HG02852 (cell line): ENCODE measurements around the gene XXYLT1.
"Not testable (repeated sequence)": the region's sequence is repeated elsewhere in the genome, so short reads cannot be mapped to it uniquely, and the experiment has no call there.

Experiments
- ATAC-seq: cut with Tn5 transposase; IDR thresholded peaks from one replicate; pipeline ENCODE4 v1.9.1; 2021; ENCODE audit warnings: mild to moderate bottlenecking, moderate library complexity; ENCODE audit not compliant: unreplicated experiment

The XXYLT1 gene

DNA sequence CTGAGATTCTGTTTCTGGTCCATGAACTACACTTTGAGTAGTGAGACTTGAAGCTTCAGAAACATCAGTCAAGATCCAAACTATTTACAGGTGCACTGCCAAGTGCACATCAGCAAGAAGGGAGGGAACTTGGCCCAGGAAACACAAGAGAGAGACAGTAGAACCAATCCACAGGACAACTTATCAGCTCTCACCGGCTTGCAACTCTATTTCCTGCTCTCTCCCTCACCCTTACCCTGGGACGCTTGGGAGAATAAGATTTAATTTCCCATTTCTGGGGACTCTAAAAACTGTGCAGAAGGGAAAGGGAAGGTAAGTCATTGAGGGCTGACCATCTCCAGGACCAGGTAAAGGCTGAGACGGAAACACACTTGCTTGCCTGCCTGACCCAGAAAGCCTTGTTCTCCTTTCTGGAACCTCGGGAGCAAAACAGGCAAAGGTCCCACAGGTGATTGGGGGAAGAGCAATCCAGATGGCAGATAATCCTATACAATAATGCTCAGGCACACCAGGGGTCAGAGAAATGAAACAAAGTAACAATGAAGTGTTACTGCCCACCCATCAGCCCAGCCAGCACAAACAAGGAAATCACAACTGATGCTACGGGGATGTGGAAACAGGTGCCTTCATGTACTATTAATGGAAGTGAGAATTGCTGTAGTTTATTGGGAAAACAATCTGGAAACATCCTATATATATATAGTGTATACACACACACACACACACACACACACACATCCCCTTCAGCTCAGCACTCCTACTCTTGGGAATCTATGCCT is 154.4 kb downstream of the XXYLT1 start:
- no peak for ATAC-seq

DNA sequence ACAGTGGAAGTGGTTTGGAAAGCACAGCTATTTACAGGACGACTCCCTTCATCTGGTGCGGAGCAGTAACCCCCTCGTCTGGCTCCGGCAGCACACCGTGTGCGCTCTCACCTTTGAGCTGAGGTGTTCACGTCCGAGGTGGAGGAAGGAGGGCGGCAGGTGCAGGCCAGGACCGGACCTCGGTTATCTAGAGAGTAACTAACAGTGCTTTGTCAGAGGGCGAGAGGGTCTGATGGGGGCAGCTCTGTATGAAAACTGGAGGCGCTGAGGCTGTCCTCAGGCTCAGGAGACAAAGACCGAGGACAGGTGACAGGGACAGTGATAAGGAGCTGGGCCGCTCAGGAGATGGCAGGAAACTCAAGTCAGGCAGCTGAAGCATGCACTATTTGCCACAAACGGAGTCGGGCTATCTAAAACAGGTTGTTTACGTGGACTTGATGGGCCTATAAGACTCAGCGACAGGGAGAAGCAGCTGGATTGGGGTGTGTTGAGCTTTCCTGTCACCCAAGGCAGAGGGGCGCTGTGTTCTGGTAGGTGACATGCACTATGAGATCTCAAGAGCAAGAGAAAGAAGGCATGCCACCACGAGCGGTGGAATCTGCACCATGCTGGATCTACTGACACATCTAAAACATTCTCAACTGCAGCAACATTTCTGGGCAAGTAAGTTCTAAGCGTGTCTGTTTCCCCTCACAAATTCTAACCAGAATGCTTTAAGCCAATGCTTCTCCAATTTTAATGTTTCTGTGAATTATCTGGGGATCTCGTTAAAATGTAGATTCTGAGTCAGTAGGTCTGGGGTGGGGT is 155.2 kb downstream of the XXYLT1 start:
- no peak for ATAC-seq

DNA sequence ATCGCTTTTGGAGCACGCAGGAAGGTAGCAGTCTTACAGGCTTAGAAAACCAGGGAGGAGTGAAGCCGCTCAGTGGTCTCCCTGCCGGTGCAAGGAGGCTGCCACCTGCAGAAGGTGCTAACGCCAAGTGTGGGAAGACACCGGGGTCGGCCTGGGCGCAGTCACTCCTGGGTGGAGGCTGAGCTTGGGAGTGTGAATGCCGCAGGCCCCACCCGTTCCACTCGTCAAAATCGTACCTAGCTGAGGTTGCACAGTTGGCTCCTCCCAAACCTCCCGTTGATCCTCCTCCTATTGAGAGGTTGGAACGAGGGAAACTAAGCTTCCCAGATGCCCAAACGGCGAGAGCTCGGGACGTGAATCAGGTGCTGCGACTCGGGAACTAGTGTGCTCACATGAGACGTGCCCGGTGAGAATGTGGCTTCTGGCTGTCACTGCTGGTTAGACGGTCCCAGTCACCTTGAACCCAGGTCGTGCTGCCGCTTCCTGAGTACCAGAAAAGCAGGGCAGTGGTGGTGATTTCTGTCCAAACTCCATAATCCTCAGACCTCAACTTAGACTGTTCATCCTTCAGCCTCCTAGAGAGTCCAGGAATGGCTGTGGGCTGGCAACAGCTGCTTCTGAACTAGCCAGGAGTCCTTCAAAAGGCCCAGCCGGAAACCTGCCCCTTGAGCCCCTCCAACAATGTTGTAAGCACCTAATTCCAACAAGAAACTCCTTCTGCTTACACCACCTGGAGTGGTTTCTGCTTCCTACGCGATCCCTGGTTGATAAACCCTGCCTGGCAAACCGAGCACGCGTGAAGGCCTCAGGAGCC is 156.0 kb downstream of the XXYLT1 start:
- ATAC-seq = no peak

DNA sequence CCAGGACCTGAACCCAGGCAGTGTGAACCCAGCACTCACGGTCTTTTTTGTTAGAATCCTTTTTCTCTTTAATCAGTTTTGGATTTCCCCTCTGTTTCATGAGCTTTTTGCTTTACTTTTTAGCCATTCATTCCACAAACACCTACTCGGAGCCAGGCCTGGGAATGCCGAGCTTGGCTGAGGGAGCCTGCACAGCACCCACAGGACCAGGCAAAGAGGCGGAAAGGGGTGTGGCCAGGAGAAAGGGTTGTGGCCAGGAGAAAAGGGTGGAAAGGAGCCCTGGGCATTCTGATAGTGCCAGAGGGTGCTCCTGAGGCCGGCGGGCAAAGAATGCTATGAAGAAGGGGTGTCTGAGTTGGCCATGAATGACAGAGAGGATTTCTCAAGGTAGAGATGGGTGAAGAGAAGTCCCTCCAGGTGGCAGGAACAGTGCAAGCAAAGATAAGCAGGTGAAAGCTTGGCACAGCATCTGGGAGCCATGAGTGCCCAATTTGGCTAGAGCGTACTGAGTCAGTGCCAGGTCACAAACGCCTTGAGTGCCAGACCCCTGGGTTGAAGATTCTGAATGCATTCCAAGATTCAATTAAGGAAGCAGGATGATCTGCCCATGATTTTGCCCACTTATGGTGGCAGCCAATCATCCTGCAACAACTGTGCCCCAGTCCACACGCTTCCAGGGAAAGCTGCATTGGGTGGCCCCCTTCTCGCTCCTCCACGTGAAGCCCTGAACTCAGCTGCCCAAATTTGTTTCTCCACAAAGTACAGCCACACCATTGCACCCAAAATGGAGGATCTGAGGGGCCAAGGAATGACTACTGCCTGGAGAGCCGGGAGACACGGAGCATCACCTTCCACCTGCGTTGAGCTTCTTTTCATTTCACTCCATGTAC is 157.2 kb downstream of the XXYLT1 start:
- ATAC-seq = no peak

DNA sequence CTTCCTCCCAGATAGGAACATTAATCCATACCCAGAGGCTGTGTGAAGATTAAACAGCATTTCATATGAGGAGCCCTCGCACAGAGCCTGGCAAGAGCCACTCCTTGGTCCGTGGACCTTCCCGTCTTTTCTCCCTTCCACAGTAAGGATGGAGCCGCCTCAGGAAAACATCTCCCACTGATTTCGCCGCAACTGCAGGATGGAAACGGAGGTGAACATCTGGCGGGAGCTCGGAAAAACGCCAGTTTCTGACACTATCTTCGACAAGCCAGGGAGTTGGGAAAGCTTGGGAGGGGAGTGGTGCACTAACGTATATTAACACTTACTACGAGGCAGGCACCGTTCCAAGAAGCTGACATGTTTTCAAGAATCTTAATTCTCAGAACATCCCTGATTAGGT is 157.9 kb downstream of the XXYLT1 start:
- no peak for ATAC-seq

DNA sequence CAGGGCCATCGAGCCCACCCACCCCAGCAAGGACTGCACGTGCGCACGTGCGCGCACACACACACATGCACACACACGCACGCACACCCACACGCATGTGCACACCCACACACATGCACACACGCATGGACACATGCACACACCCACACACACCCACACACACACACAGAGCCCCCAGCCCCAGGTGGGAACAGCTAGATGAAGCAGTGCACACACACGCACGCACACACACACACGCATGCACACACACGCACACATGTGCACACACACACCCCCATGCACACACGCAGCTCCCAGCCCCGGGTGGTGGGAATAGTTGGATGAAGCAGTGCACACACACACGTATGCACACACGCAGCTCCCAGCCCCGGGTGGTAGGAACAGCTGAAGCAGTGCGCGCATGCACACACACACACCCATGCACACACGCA is 158.6 kb downstream of the XXYLT1 start:
- no peak for ATAC-seq

DNA sequence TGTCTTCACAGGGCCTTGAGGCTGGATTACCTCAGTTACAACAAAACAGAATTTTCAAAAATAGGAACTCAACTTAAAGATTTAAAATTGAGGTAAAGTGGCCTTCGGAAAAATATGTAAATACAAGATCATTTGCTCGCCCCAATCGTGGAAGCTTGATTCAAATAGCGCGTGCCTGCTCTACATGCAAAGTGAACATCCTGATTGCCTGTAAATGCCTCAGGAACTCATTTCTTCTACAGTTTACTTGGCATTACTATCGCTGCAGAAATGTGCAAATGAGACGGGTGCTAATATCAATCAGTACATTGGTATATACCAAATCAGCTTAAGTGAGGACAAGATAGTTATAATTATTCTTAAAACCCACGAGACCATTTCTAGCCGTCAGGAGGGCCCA is 159.2 kb downstream of the XXYLT1 start:
- no peak for ATAC-seq

DNA sequence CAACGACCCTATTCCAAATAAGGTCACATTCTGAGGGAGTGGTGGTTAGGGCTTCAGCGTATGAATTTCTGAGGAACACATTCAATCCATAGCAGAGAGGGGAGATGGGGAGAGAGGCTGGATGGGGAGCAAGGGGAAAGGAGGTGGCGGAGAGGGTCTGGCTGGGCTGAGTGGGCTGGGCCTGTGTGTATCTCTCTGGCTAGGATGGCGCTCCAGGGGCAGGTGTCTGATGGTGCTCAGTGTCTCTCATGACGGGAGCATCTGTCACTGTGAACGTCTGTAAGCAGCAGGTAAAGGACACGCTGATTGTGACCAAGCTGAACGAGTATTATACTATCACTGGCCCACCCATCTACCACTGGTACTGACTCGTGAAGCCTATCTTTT is 159.6 kb downstream of the XXYLT1 start:
- no peak for ATAC-seq

DNA sequence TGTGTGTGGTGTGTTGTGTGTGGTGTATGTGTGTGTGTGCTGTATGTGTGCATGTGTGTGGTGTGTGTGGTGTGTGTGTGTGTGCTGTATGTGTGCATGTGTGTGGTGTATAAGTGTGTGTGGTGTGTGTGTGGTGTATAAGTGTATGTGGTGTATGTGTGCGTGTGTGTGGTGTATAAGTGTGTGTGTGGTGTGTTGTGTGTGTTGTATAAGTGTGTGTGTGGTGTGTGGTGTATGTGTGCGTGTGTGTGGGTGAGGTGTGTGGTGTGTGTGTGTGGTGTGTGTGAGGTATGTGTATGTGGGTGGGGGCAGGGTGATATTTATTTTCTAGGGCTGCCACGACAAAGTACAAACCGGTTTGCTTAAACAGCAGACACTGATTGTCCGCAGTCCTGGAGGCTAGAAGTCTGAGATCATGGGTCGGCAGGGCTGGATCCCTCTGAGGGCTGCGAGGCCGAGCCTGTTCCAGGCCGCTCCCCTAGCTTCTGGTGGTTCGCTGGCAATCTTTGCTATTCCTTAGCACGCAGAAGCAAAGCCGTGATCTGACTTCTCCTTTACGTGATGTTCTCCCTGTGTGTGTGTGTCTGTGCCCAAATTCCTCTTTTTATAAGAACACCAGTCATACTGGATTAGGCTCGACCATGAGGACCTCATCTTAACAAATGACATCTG is 160.2 kb downstream of the XXYLT1 start:
- ATAC-seq = no peak

DNA sequence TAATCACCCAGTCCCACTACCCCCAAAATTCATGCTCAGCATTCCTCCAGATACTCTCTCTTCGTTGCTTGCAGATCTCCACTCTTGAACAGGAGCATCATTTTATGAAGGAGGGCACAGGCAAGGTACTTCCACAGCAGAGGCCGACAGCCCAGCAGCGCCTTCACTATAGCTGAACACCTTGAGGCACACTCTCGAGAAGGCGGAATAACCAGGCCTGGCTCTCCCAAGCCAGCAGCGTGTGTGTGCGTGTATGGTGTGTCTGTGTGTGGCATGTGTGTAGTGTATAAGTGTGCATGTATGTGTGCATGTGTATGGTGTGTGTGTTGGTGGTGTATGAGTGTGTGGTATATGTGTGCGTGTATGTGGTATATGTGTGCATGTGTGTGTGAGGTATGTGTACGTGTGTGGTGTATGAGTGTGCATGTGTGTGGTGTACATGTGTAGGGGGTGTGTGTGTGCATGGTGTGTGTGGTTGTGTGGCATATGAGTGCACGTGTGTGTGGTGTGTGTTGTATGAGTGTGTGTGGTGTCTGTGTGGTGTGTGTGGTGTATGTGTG is 161.8 kb downstream of the XXYLT1 start:
- ATAC-seq = no peak

DNA sequence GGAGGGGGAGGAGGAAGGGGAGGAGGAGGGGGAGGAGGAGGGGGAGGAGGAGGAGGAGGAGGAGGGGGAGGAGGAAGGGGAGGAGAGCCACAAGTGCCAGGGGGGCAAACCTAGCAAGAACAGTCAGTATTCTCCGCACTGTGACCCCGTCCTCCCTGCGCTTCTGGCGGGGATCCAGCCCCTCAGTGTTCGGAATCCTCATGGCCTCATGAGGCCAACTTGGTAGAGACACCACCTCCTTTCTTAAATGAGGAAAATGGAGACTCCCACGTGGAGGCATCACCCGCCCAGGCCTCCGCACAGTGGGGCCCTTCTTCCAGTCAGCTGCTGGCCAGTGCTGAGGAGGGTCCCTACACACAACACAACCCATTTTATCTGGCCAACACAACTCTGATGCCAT is 163.4 kb downstream of the XXYLT1 start:
- no peak for ATAC-seq

DNA sequence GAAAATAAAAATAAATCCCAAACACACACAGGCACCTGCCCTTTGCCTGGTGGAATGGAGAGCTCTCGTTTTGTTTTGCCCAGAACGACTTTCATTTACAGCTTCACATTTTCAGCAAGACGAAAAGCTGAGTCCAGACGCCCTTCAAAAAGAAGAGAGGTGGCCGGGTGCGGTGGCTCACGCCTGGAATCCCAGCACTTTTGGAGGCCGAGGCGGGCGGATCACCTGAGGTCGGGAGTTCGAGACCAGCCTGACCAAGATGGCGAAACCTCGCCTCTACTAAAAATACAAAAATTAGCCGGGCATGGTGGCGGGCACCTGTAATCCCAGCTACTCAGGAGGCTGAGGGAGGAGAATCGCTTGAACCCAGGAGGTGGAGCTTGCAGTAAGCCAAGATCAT is 163.9 kb downstream of the XXYLT1 start:
- not testable (repeated sequence) for ATAC-seq

DNA sequence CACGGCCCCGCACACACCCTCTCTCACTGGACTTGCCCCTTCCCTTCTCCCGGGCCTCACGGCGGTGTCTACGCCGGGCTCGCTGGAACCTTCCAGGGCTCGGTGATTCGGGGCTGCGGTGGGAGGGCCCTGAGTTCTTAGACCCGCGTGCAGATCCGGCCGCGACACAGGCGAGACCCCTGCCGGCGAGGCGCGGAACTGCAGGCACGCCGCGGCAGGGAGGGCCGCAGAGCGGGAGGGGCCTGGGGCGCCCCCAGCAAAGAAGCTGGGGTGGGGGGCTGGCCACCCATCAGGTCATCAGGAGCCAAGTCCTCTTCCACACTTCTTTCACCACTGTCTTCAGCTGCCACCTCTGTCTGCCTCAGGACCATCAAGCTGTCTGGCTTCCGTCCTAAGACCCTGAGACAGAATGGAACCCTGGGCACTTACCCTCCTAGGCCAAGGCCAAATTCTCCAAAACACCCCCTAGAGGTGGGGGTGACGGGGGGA is 164.5 kb downstream of the XXYLT1 start:
- peak; percentile 74 for ATAC-seq

DNA sequence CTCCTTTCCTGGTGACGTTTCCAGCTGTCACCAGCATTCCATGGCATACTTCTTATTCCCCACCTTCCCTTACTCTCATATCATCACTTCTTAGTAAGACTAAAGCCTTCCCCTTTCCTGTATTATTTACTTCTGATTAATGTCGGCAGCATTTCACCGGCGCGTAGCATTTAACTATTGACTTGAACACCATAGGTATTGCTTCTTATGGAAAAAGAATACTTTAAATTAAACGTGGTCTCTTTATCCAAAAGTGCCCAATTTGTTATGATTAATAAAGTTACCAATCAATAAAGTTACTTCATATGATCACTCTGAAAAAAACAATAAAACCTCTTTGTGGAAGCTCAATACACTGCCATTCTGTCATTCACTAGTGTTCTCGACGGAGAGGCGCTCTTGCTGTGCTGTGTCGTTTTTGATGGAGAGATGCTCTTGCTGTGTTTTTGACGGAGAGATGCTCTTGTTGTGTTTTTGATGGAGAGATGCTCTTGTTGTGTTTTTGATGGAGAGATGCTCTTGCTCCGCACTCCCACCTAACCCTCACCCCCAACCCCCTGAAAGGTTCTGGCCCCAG is 165.0 kb downstream of the XXYLT1 start:
- ATAC-seq = no peak

DNA sequence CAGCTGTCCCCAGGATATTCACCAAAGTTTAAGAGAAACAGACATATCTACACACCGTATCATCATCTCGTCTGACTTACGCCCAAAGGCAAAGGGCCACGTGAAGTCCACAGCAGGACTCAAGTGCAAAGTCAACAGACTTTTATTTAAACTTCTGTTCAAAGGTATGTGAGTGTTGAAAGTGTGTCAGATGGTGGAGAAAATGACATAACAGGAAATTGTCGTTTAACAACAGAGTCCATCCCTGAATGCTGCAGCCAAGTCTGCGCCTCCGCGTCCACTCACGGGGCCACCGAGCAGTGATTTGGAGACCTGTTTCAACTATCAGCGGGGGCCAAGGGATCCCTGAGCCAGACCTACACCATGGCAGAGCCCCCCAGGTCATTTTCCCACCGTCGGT is 165.6 kb downstream of the XXYLT1 start:
- no peak for ATAC-seq

DNA sequence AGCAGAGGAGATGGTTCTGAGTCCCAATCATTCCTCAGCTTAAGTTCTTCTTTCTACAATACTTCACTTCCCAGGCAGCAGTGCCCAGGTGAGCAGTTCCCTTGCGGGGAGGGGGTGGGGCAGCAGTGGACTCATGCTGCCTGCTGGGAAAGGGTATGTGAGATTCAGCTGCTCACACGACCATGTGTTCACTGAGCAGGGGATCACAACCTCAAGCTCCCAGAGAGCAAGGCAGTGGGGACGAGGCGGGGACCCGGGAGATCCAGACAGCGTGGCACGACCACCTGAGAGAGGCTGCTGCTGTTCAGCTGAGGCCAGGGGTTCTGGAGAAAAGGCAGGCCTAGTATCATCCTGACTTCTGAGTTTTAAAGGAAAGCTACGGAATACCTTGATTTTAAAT is 166.6 kb downstream of the XXYLT1 start:
- no peak for ATAC-seq

DNA sequence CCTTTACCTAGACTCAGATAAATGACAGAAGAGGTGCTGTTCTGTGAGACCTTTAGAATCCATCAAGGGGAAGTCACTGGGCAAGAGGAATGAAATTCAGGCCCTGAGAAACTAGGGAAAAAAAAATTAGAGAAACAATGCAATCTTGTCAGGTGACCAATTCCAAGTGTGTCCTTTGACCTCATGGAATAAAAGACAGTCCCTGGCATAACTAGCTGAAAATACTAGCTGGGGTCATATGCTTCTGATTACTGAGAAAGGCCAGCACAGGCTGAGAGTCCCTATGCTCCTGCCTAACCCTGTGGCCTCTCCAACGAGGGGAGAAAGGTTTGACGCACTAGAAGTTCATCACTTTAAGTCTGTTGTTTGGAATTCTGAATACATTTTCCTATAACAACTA is 167.3 kb downstream of the XXYLT1 start:
- ATAC-seq = no peak

DNA sequence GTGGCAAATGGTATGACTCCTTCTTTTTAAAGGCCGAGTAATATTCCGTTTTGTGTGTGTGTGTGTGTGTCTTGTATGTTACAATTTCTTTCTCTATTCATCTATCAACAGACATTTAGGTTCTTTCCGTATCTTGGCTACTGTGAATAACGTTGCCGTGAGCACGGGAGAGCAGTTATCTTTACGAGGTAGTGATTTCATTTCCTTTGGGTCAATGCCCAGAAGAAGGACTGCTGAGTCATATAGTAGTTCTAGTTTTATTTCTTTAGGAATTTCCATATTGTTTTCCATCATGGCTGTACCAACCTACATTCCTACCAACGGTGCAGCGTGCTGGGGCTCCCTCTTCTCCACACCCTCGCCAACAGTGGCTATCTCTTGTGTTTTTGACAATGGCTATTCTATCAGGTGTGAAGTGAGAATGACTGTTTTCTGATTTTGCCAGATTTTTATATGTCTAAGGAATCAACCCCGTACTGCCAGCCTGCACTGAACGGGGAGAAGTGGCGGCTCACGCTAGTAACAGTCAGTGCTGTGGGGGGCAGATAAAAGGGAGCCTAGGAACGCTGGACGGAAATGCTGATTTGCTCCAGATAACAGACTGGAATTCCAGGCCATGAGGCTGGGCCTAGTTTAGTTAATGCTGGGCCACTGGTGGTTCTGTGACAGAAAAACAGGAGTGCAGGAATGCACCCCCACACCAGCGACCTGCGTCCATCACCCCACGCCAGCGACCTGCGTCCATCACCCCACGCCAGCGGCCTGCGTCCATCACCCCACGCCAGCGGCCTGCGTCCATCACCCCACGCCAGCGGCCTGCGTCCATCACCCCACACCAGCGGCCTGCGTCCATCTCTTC is 168.1 kb downstream of the XXYLT1 start:
- no peak for ATAC-seq
